MCF 10A (cell line): ENCODE measurements around the gene HSPBAP1. TPM values are rescaled to one million over a fixed set of nuclear protein-coding genes. Genes with fewer than 3 reads are reported as not detected.
"Not testable (repeated sequence)": the region's sequence is repeated elsewhere in the genome, so short reads cannot be mapped to it uniquely, and the experiment has no call there.

Experiments used
- BruUV-seq: library from RNA; stranded (reverse); fragments of 400-500 nt; replicated peaks from 2 replicates; lab custom pipeline; 2021; lab: Mats Ljungman, UMichigan
- CTCF ChIA-PET: fragments of 300-600 bp; sonication (Branson Sonifier 250); formaldehyde crosslinking; extraction: SDS; loops from one replicate; lab custom pipeline; 2021; ENCODE audit warnings: antibody characterized with exemption, inconsistent platforms; lab: Yijun Ruan, JAX
- POLR2A ChIA-PET: fragments of 300-600, 350-650 bp; sonication (Branson Sonifier 250); formaldehyde crosslinking; extraction: SDS; loops from one replicate; lab custom pipeline; 2020; ENCODE audit warnings: antibody characterized with exemption, inconsistent platforms; lab: Yijun Ruan, JAX
- DNase-seq: peaks from one replicate; pipeline ENCODE4 v3.0.0-alpha.2; 2018; ENCODE audit not compliant: unreplicated experiment
- H3K27ac Mint-ChIP-seq: one replicate; pipeline ENCODE4 v1.8.0; 2022; ENCODE audit warnings: mild to moderate bottlenecking, low read depth, mixed read lengths; ENCODE audit not compliant: unreplicated experiment
- H3K27me3 Mint-ChIP-seq: one replicate; pipeline ENCODE4 v1.8.0; 2022; ENCODE audit warnings: mixed read lengths; ENCODE audit not compliant: insufficient read depth, unreplicated experiment
- H3K36me3 Mint-ChIP-seq: one replicate; pipeline ENCODE4 v1.8.0; 2022; ENCODE audit warnings: mild to moderate bottlenecking, moderate library complexity, mixed read lengths; ENCODE audit not compliant: insufficient read depth, unreplicated experiment
- H3K4me1 Mint-ChIP-seq: one replicate; pipeline ENCODE4 v1.8.0; 2022; ENCODE audit warnings: mixed read lengths; ENCODE audit not compliant: insufficient read depth, unreplicated experiment
- H3K4me3 Mint-ChIP-seq: one replicate; pipeline ENCODE4 v1.8.0; 2022; ENCODE audit warnings: mild to moderate bottlenecking, moderate library complexity, mixed read lengths; ENCODE audit not compliant: unreplicated experiment
- H3K9me3 Mint-ChIP-seq: one replicate; pipeline ENCODE4 v1.8.0; 2022; ENCODE audit warnings: mixed read lengths; ENCODE audit not compliant: unreplicated experiment
- intact Hi-C: fragments of 100-400 bp; cut with micrococcal nuclease; formaldehyde crosslinking; loops from 2 replicates; pipeline ENCODE4 v1.14.1; 2022
- total RNA-seq: library from RNA; stranded (reverse); gene quantifications from 2 replicates; pipeline ENCODE4 v1.2.3, GENCODE V29; 2022
- TF ChIP-seq, protein P1 (sequence below): fragments of 200-600 bp; IDR thresholded peaks from one replicate; pipeline ENCODE4 v1.8.0; 2022; ENCODE audit warnings: antibody characterized with exemption, mild to moderate bottlenecking; ENCODE audit not compliant: unreplicated experiment

HSPBAP1 gene
- total RNA-seq, 1 experiment from 2014 or later: 11.3 TPM

DNA sequence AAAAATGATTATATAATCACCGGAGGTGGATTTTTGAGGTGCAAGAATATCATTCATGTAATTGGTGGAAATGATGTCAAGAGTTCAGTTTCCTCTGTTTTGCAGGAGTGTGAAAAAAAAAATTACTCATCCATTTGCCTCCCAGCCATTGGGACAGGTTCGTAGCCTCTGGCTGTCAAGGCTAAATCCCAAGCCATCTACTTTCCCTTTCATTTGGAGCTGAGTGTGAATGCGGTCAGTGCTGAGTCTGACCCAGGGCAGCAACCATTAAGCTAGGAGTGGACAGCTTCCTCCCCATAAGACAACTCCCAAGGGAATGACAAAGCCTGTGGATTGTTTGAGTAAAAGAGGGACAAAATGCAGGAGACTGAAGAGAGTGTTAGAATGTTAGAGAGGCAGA lies 79.4 kb downstream of the HSPBAP1 start:
- TF ChIP-seq, protein P1, sequence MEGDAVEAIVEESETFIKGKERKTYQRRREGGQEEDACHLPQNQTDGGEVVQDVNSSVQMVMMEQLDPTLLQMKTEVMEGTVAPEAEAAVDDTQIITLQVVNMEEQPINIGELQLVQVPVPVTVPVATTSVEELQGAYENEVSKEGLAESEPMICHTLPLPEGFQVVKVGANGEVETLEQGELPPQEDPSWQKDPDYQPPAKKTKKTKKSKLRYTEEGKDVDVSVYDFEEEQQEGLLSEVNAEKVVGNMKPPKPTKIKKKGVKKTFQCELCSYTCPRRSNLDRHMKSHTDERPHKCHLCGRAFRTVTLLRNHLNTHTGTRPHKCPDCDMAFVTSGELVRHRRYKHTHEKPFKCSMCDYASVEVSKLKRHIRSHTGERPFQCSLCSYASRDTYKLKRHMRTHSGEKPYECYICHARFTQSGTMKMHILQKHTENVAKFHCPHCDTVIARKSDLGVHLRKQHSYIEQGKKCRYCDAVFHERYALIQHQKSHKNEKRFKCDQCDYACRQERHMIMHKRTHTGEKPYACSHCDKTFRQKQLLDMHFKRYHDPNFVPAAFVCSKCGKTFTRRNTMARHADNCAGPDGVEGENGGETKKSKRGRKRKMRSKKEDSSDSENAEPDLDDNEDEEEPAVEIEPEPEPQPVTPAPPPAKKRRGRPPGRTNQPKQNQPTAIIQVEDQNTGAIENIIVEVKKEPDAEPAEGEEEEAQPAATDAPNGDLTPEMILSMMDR: no peak
- no peak for DNase-seq
- no peaks in the 10 kb centered on the region for H3K4me1 Mint-ChIP-seq
- intact Hi-C loops: no loop called here
- POLR2A ChIA-PET: no interaction called here
- H3K27me3 Mint-ChIP-seq: no peaks in the 10 kb centered on the region
- no peaks in the 10 kb centered on the region for H3K9me3 Mint-ChIP-seq
- H3K4me3 Mint-ChIP-seq: no peak overlapping the region
- CTCF ChIA-PET: interaction anchor here (0.7 to 0.8 kb wide), 2 partner anchors 228 to 275 kb away, joined by 3 read pairs; no protein-coding TSS in a partner anchor
- H3K27ac Mint-ChIP-seq: no peak overlapping the region
- BruUV-seq: no TSS peak
- peaks cover 66% of the 10 kb centered on the region for H3K36me3 Mint-ChIP-seq

DNA sequence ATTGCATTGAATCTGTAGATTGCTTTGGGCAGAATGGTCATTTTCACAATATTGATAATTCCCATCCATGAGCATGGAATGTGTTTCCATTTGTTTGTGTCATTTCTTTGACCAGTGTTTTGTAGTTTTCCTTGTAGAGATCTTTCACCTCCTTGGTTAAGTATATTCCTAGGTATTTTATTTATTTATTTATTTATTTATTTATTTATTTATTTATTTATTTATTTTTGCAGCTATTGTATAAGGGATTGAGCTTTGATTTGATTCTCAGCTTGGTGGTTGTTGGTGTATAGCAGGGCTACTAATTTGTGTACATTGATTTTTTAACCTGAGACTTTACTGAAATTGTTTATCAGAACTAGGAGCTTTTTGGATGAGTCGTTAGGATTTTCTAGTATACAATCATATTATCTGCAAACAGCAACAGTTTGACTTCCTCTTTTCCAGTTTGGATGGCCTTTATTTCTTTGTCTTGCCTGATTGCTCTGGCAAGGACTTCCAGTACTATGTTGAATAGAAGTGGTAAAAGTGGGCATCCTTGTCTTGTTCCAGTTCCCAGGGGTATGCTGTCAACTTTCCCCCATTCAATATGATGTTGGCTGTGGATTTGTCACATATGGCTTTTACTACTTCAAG lies 82.9 kb downstream of the HSPBAP1 start:
- intact Hi-C loops, H3K4me3 Mint-ChIP-seq, DNase-seq, H3K4me1 Mint-ChIP-seq, BruUV-seq, POLR2A ChIA-PET, H3K27ac Mint-ChIP-seq, H3K9me3 Mint-ChIP-seq, H3K27me3 Mint-ChIP-seq: not testable (repeated sequence)
- CTCF ChIA-PET: interaction anchor here (0.6 to 1.1 kb wide), 6 partner anchors 8 to 902 kb away, joined by 3 to 4 read pairs (median 3); no protein-coding TSS in a partner anchor
- peaks cover 53% of the 10 kb centered on the region for H3K36me3 Mint-ChIP-seq

DNA sequence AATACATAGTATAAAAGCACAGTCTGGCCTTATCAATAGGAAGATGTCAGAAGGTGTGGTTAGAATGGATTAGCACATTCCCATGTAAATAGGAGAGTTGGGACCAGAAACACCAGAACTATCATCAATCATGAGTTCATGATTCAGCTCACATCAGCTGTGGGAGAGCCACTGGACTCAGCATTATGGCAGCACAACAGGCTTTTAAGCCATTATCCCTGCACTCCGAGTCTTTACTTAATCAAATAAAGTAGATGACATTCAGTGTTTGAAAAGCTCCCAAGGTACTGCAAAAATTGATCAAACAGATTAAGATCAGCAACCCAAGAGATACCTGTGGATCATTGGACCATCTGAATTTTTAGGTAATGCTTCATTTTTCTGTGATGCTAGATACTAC lies 88.3 kb downstream of the HSPBAP1 start:
- POLR2A ChIA-PET: no interaction called here
- H3K27ac Mint-ChIP-seq: no peak overlapping the region
- no peaks in the 10 kb centered on the region for H3K4me1 Mint-ChIP-seq
- H3K36me3 Mint-ChIP-seq: peaks cover 31% of the 10 kb centered on the region
- H3K4me3 Mint-ChIP-seq: no peak overlapping the region
- TF ChIP-seq, protein P1: no peak
- no peaks in the 10 kb centered on the region for H3K9me3 Mint-ChIP-seq
- no peaks in the 10 kb centered on the region for H3K27me3 Mint-ChIP-seq
- no TSS peak for BruUV-seq
- DNase-seq: no peak
- CTCF ChIA-PET: no interaction called here
- intact Hi-C loops: no loop called here

DNA sequence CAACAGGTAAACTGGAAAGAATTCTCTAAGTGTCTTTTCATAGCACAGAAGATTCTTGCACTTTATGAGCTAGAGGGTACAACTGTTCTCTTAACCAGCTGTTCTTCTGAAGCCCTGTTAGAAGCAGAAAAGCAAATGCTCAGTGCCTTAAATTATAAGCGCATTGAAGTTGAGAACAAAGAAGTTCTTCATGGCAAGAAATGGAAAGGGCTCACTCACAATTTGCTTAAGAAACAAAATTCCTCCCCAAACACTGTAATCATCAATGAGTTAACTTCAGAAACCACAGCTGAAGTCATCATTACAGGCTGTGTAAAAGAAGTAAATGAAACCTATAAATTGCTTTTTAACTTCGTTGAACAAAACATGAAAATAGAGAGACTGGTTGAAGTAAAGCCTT lies 93.4 kb downstream of the HSPBAP1 start:
- H3K4me3 Mint-ChIP-seq: no peak overlapping the region
- no peaks in the 10 kb centered on the region for H3K9me3 Mint-ChIP-seq
- TF ChIP-seq, protein P1: no peak
- intact Hi-C loops: no loop called here
- ChIA-PET POLR2A (interaction anchor here (0.6 kb wide), 1 partner anchor 316 kb away, joined by 3 read pairs; the partner anchor contains the start of gene FAM162A), CTCF (interaction anchor here (1.2 kb wide), 1 partner anchor 21 kb away, joined by 4 read pairs; no protein-coding TSS in a partner anchor)
- H3K27me3 Mint-ChIP-seq: no peaks in the 10 kb centered on the region
- H3K36me3 Mint-ChIP-seq: peaks cover 29% of the 10 kb centered on the region
- H3K4me1 Mint-ChIP-seq: no peaks in the 10 kb centered on the region
- BruUV-seq: no TSS peak
- no peak overlapping the region for H3K27ac Mint-ChIP-seq
- no peak for DNase-seq
